ENCODE measurements around the gene FLYWCH2.

DNA sequence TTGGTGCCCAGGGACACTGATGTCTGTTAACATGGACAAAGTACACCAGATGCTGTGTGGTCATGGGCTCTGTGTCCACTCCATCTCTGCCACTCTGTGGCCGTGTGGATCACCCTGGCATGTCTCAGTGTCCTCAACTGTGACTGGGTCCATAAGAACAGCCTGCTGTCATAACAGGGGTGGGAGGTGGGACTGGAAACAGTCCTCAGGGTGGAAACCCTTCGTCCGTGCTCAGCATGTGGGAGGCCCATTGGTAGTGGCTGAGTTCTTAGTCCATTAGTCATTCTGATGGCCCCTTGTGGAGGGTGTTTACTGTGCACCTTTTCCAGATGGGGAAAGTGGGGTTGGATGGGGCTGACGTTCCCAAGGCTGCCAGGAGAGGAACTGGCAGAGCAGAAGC lies 12.8 kb downstream of the FLYWCH2 start:
- no peak for TF ChIP-seq CTCF (IDR thresholded peaks at IDR 0.05; ENCODE audit: borderline replicate concordance, extremely low read depth, low read length, poor library complexity, severe bottlenecking)
- no peak for TF ChIP-seq EZH2 (IDR thresholded peaks at IDR 0.05; ENCODE audit: borderline replicate concordance, low read depth, low read length, severe bottlenecking)

Measured in DND-41 (cell line).